ENCODE data around the gene NF2.

GRCh38 chr22:29621761-29622526 is 18.5 kb downstream of the NF2 start:
- no peak for TF ChIP-seq POLR2A (IDR thresholded peaks at IDR 0.05)
- no peak for TF ChIP-seq CTCF (IDR thresholded peaks at IDR 0.05)

Data from testis (tissue), 2 donors.